Lung microvascular endothelial cell (primary cell): Measurements from ENCODE around the gene GDI1. TPM values are rescaled to one million over a fixed set of nuclear protein-coding genes. Genes with fewer than 3 reads are reported as not detected.
A peak's percentile ranks its signal among the peaks of the same experiment; 100 is the strongest.

Experiments
- DNase-seq, 2 donors: peaks; one replicate each; pipeline versions ENCODE4 v3.0.0 to v3.0.0-alpha.2; 2010; ENCODE audit warnings: low read depth in 2 of 2
- total RNA-seq: library from RNA; depleted of rRNA; stranded (reverse); fragments of >200 nt; gene quantifications from 2 replicates; pipeline ENCODE4 v1.2.1, GENCODE V29; 2014

GDI1 gene
- total RNA-seq, 1 donor from 2014 or later: 59.1 TPM

DNA sequence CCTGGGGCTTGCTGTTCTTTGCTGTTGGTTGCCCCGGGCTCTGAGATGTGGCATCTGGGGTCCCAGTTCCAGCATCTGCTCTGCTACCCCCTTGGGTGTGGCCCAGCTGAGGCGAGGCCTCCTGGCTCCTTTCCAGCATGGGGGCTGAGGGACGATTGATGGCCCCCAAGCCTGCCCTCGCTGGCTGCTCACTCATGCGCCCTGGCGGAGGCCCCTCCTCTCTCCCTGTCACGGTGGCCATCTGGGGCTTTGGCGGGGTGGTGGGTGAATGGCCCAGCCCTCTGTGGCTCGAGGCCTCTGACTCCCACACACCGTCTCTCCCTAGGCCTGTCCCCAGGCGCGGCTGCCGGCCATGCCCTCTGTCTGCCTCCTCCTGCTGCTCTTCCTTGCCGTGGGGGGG is 22.9 kb downstream of the GDI1 start:
- DNase-seq: no peak

GRCh38 chrX:154460326-154460725 is 23.4 kb downstream of the GDI1 start:
- no peak for DNase-seq

- DNase-seq: no peak
Observed at GRCh38 chrX:154462396-154462795, 25.4 kb downstream of the GDI1 start.

- DNase-seq: no peak
Observed at GRCh38 chrX:154463611-154464220, 26.8 kb downstream of the GDI1 start.

DNA sequence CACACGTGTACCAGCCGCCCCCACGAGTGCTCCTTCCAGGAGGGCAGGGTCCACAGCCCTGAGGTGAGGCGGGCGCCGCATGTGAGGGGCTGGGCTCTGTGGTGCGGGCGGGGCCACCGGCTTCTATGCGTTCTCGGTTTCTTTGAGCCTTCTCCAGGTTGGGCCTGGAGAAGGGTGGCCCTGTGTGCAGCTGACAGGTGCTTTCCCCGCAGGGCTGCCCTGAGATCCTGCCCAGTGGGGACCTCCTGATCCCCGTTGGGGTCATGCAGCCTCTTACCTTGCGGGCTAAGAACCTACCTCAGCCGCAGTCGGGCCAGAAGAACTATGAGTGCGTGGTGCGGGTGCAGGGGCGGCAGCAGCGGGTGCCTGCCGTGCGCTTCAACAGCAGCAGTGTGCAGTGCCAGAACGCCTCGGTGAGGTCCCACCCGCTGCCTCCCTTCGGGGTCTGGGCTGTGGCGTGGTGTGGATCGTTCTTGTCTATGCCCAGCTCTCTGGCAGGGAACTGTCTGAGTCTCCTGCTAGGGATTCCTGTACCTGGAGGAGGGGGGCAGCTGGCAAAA is 27.9 kb downstream of the GDI1 start:
- DNase-seq: no peak

- DNase-seq: no peak
Observed at GRCh38 chrX:154465601-154466000, 28.6 kb downstream of the GDI1 start.

- no peak for DNase-seq
Observed at GRCh38 chrX:154466036-154466435, 29.1 kb downstream of the GDI1 start.

GRCh38 chrX:154466907-154467306 is 30.0 kb downstream of the GDI1 start:
- no peak for DNase-seq

GRCh38 chrX:154467556-154467955 is 30.6 kb downstream of the GDI1 start:
- DNase-seq: no peak

DNA sequence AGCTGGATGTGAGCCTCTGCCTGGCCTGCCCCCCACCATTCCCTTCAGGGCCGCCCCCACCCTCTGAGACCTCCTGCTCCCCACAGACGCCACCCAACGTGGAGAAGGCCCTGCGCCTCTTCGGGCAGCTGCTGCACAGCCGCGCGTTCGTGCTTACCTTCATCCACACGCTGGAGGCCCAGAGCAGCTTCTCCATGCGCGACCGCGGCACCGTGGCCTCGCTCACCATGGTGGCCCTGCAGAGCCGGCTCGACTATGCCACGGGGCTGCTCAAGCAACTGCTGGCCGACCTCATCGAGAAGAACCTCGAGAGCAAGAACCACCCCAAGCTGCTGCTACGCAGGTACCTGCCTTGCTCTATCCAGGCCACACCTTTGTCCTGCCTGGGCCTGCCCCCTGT is 31.3 kb downstream of the GDI1 start:
- DNase-seq: no peak

DNA sequence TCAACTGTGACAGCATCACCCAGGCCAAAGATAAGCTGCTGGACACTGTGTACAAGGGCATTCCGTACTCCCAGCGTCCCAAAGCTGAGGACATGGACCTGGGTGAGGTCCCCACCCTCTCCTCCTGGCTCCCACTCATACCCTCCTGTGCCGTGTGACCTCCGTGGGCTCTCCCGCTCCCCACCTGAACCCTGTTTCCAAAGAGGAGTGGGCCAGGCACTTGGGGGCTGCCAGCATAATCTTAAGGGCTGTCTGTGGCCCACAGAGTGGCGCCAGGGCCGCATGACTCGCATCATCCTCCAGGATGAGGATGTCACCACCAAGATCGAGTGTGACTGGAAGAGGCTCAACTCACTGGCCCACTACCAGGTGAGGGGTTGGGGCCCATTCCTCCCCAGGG is 32.2 kb downstream of the GDI1 start:
- DNase-seq: no peak

DNA sequence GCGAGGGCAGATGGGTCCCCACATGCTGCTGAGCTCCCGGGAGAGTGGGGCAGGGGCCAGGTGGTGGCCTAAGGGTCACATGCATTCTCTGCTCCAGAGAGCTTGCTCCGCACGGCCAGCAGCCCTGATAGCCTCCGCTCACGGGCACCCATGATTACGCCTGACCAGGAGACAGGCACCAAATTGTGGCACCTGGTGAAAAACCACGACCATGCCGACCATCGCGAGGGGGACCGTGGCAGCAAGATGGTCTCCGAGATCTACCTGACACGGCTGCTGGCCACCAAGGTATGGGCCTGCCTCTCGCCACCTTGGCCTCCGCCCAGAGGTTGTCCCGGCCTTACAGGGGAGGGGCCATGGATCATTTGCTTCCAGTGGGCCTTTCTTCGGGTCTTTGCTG is 32.9 kb downstream of the GDI1 start:
- DNase-seq: no peak

DNA sequence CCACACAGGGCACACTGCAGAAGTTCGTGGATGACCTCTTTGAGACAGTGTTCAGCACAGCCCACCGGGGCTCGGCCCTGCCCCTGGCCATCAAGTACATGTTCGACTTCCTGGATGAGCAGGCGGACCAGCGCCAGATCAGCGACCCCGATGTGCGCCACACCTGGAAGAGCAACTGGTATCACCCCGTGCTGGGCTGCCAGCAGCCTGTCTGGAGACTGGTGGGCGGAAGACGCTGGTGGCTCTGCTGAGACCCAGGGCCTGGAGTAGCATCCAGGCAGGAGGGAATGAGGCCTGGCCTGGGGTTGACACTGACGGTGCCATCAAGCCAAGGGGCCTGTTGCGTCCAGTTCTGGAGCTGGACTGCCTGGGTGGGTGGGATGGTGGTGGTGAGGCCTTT is 33.5 kb downstream of the GDI1 start:
- DNase-seq: no peak

DNA sequence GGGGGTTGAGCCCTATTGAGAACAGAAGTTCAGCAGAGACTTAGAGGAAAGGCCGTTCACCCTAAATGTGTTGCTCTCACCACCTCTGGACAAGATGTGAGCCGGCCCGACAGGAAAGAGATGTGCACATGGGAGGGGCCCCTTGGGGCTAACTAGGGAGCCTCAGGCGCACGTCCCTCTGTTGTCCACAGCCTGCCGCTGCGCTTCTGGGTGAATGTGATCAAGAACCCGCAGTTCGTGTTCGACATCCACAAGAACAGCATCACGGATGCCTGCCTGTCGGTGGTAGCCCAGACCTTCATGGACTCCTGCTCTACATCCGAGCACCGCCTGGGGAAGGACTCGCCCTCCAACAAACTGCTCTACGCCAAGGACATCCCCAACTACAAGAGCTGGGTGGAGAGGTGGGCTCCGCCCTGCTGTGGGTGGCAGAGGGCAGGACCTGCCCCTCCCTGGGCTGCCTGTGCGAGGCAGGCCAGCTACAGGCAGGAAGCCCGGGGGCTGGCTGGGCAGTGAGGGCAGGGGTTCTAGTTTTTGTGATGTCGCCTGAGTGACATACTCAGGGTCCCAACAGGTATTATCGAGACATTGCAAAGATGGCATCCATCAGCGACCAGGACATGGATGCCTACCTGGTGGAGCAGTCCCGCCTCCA is 34.1 kb downstream of the GDI1 start:
- DNase-seq: no peak

- DNase-seq: no peak
Observed at GRCh38 chrX:154471839-154472684, 35.1 kb downstream of the GDI1 start.

DNA sequence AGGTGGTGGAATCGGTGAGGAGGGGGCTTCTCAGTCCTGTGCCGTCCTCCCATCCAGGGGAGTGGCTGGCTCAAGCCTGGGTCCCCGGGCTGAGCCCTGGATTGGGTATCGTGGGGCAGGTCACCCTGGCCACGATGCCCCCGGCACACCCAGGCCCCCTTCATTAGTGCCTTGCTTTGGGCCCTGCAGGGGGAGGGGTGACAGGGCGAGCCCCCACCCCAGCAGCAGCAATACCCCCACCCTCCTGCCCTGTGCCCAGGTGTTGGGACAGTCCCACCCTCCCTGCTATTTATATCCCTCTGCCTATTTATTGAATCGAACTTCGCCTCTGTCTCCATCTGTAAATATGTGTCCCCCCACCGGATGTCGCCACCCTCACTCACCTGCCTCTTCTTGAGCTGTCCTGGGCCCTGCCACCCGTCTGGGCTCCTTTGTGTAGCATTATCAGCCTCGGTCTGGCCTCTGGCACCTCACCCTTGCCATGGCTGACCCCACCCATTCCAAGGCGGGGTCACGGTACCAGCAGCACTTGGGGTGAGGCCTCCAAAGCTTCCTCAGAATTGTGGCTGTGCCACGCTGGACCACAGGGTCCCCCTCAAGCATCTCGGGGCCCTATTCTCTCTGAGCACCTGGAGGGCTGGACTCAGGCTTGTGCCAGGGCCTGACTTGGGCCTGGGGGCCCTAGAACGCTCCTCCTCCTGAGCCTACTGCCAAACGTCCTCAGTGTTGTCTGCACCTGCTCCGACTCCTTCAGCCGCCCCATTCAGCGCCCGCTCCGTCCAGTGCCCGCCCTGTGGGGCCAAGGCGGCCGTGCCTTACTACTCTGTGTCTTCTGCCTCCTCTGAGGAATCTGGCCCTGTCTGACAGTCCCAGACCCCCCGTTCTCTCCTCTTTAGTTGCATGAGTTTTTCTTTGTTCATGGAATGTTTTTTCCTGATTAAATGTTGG is 36.0 kb downstream of the GDI1 start:
- no peak for DNase-seq

GRCh38 chrX:154473683-154474082 is 36.7 kb downstream of the GDI1 start:
- DNase-seq: no peak

- no peak for DNase-seq
Observed at GRCh38 chrX:154476821-154477220, 39.9 kb downstream of the GDI1 start.

DNA sequence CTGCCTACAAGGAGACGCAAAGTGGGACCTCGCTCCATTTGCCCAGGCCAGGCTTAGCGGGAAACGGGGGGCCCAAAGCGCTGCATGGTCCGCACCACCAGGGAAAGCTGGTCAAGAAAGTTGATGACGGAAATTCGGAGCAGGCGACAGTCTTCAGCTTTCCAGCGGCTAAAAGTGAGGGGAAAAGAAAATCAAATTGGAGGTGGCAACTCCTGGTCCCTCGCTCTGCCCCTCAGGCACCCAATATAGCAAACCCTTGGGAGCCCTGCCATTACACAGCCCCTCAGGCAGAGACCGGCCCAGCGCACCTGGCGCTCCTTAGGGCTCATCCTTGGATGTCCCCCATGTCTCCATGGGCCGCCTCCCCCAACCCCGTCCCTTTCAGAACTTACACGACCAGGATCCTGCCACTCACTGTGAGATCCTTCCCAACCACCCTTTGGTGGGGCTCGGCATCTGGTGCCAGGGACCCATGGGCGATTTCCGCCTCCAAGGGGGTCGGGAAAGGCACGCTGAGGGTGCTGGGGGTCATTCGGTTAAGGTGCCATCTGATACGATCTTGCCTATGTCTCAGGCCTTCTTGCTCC is 41.0 kb downstream of the GDI1 start:
- DNase-seq: no peak

- peak; percentile 93 to 96 for DNase-seq
Observed at GRCh38 chrX:154478728-154479622, 42.0 kb downstream of the GDI1 start, which contains the start of gene LAGE3. Gene LAGE3, minus strand, starts transcription at chrX:154479281. Its CDS starts 366 bp downstream, at chrX:154478915.
